ENCODE results near the gene LRP1.

LRP1 gene

DNA sequence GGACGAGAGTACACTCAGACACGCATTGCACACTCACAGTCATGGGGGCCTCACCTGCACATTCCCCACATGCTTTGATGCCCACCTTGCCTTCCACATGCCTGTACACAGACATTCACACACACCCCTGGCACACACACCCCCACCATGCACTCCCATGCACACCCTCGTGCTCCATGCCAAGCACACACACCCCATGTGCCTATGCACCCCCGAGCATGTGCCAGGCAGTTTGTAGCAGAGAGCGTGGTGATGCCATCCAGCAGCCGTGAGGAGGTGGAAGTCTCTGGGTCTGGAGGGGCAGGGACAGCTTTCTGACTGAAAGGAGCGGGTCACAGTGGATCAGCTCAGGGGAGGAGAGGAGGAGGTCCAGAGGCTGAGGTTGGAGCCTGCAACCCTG, 77.6 kb downstream of the LRP1 start:
- TF ChIP-seq FOXP2 (optimal IDR thresholded peaks at IDR 0.05; ENCODE audit: borderline replicate concordance, extremely low read depth, extremely low read length, insufficient read depth) (no peak), SIN3A (IDR thresholded peaks at IDR 0.05; ENCODE audit: borderline replicate concordance, insufficient read depth, low read length) (no peak), POLR2AphosphoS5 (IDR thresholded peaks at IDR 0.05; ENCODE audit: low read depth, low read length) (no peak), REST (IDR thresholded peaks at IDR 0.05; ENCODE audit: insufficient read depth in 1 of 2, low read depth in 2 of 2, low read length in 2 of 2) (no peak), TAF1 (IDR thresholded peaks at IDR 0.05; ENCODE audit: borderline replicate concordance, insufficient read depth, low read length) (no peak)

- TF ChIP-seq SIN3A (IDR thresholded peaks at IDR 0.05; ENCODE audit: borderline replicate concordance, insufficient read depth, low read length) (no peak), REST (IDR thresholded peaks at IDR 0.05; ENCODE audit: insufficient read depth in 1 of 2, low read depth in 2 of 2, low read length in 2 of 2) (no peak), POLR2AphosphoS5 (IDR thresholded peaks at IDR 0.05; ENCODE audit: low read depth, low read length) (no peak)
These were observed 79.7 kb downstream of the LRP1 start for GRCh38 chr12:57207731-57208630.

DNA sequence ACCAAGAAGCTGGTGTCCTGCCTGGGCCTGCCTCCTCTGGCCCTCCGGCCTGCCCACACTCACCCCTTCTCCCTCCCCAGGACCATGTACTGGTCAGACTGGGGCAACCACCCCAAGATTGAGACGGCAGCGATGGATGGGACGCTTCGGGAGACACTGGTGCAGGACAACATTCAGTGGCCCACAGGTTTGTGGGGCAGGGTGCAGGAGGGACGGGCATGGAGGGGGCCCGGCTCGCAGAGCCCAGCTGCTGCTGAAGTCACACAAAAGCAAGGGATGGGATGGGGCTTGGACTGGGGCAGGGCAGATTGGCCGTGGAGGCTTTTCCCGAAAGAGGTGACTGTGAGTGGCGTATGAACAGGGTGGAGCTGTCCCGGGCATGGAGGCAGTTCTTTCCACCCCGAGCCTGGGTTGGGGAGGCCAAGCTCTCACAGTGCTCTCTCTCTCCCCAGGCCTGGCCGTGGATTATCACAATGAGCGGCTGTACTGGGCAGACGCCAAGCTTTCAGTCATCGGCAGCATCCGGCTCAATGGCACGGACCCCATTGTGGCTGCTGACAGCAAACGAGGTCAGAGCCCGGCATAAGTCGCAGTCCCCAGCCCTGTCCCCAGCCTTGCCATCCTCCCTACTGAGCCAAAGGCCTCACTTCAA, 80.5 kb downstream of the LRP1 start:
- TF ChIP-seq SIN3A (IDR thresholded peaks at IDR 0.05; ENCODE audit: borderline replicate concordance, insufficient read depth, low read length) (no peak), TAF1 (IDR thresholded peaks at IDR 0.05; ENCODE audit: borderline replicate concordance, insufficient read depth, low read length) (no peak), FOXP2 (optimal IDR thresholded peaks at IDR 0.05; ENCODE audit: borderline replicate concordance, extremely low read depth, extremely low read length, insufficient read depth) (no peak), REST (IDR thresholded peaks at IDR 0.05; ENCODE audit: insufficient read depth in 1 of 2, low read depth in 2 of 2, low read length in 2 of 2) (no peak), POLR2AphosphoS5 (IDR thresholded peaks at IDR 0.05; ENCODE audit: low read depth, low read length) (no peak)

DNA sequence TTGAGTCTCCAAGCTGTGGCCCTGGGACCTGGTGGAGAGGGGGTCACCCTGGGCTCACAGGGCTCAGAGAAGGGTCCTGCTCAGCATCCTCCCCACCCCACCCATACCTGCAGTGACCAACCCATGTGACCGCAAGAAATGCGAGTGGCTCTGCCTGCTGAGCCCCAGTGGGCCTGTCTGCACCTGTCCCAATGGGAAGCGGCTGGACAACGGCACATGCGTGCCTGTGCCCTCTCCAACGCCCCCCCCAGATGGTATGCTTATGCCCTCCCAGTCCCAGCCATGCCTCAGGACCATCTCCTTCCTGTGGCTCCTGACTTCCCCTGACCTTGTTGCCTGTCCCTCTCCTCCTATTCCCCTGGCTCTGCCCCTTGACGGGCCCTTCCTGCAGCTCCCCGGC, 81.6 kb downstream of the LRP1 start:
- TF ChIP-seq SIN3A (IDR thresholded peaks at IDR 0.05; ENCODE audit: borderline replicate concordance, insufficient read depth, low read length) (no peak), REST (IDR thresholded peaks at IDR 0.05; ENCODE audit: insufficient read depth in 1 of 2, low read depth in 2 of 2, low read length in 2 of 2) (no peak), TAF1 (IDR thresholded peaks at IDR 0.05; ENCODE audit: borderline replicate concordance, insufficient read depth, low read length) (no peak), FOXP2 (optimal IDR thresholded peaks at IDR 0.05; ENCODE audit: borderline replicate concordance, extremely low read depth, extremely low read length, insufficient read depth) (no peak), POLR2AphosphoS5 (IDR thresholded peaks at IDR 0.05; ENCODE audit: low read depth, low read length) (no peak)

Measured in PFSK-1 (cell line).